IMR-90 (cell line): Measurements from ENCODE around the gene RASSF3. TPM values are rescaled to one million over a fixed set of nuclear protein-coding genes. Genes with fewer than 3 reads are reported as not detected.

ENCODE experiments used
- ATAC-seq: fragments of 200-7000 bp; cut with Tn5 transposase; 2 replicates; pipeline ENCODE4 v1.9.1; 2020; ENCODE audit warnings: low read depth, mild to moderate bottlenecking, moderate library complexity
- BruUV-seq: library from RNA; stranded (reverse); fragments of 400-500 nt; replicated peaks from 2 replicates; lab custom pipeline; 2021; lab: Mats Ljungman, UMichigan
- CTCF ChIA-PET: fragments of 300-600 bp; formaldehyde crosslinking; extraction: SDS; loops from one replicate; lab custom pipeline; 2021; ENCODE audit warnings: antibody characterized with exemption; lab: Yijun Ruan, JAX
- POLR2A ChIA-PET: fragments of 300-600 bp; sonication (Branson Sonifier 250); formaldehyde crosslinking; loops from one replicate; lab custom pipeline; 2022; ENCODE audit warnings: antibody characterized with exemption; ENCODE audit not compliant: unreplicated experiment; lab: Charles Lee
- DNase-seq: peaks from one replicate; pipeline ENCODE4 v3.0.0; 2013
- H2AFZ ChIP-seq: replicated peaks from 2 replicates; pipeline ENCODE3; 2013; ENCODE audit warnings: low read length, mild to moderate bottlenecking; ENCODE audit not compliant: poor library complexity
- H2AK5ac ChIP-seq: 2 replicates; pipeline ENCODE4 v1.6.1; 2013; ENCODE audit warnings: low read depth, low read length, inconsistent platforms
- H2AK9ac ChIP-seq: replicated peaks from 2 replicates; pipeline ENCODE3; 2013; ENCODE audit warnings: mild to moderate bottlenecking, low read depth, low read length, moderate library complexity; ENCODE audit not compliant: poor library complexity
- H2BK120ac ChIP-seq: 2 replicates; pipeline ENCODE4 v1.6.1; 2013; ENCODE audit warnings: low read depth, low read length, inconsistent platforms
- H2BK15ac ChIP-seq: 3 replicates; pipeline ENCODE4 v1.6.1; 2013; ENCODE audit warnings: low read depth, low read length, inconsistent platforms
- H2BK20ac ChIP-seq: 2 replicates; pipeline ENCODE4 v1.6.1; 2013; ENCODE audit warnings: low read depth, mild to moderate bottlenecking, inconsistent platforms, low read length, moderate library complexity
- H2BK5ac ChIP-seq: 2 replicates; pipeline ENCODE4 v1.6.1; 2013; ENCODE audit warnings: mild to moderate bottlenecking, low read depth, low read length, inconsistent platforms; ENCODE audit not compliant: poor library complexity, severe bottlenecking
- H3K14ac ChIP-seq: replicated peaks from 2 replicates; pipeline ENCODE4 v1.6.1; 2013; ENCODE audit warnings: low read depth, low read length, inconsistent platforms
- H3K18ac ChIP-seq: 2 replicates; pipeline ENCODE4 v1.6.1; 2013; ENCODE audit warnings: low read depth, low read length, control low read depth
- H3K23ac ChIP-seq: 2 replicates; pipeline ENCODE4 v1.6.1; 2013; ENCODE audit warnings: low read depth, low read length, inconsistent platforms
- H3K27ac ChIP-seq: 2 replicates; pipeline ENCODE4 v1.5.1; 2013; ENCODE audit warnings: mild to moderate bottlenecking, control low read depth, low read length; ENCODE audit not compliant: insufficient read depth
- H3K27me3 ChIP-seq: 2 replicates; pipeline ENCODE4 v1.6.1; 2013; ENCODE audit warnings: low read length; ENCODE audit not compliant: control insufficient read depth, insufficient read depth
- H3K36me3 ChIP-seq: 2 replicates; pipeline ENCODE4 v1.6.1; 2013; ENCODE audit warnings: low read length, mixed read lengths; ENCODE audit not compliant: control insufficient read depth, insufficient read depth
- H3K4ac ChIP-seq: 2 replicates; pipeline ENCODE4 v1.6.1; 2013; ENCODE audit warnings: low read depth, low read length, inconsistent platforms
- H3K4me1 ChIP-seq: 2 replicates; pipeline ENCODE4 v1.6.1; 2013; ENCODE audit warnings: low read length, mixed read lengths; ENCODE audit not compliant: control insufficient read depth, insufficient read depth
- H3K4me2 ChIP-seq: 2 replicates; pipeline ENCODE4 v1.6.1; 2013; ENCODE audit warnings: low read depth, mild to moderate bottlenecking, control low read depth, low read length, moderate library complexity
- H3K4me3 ChIP-seq: 2 replicates; pipeline ENCODE4 v1.5.1; 2013; ENCODE audit warnings: low read depth, mild to moderate bottlenecking, control low read depth, low read length, moderate library complexity; ENCODE audit not compliant: insufficient read depth
- H3K56ac ChIP-seq: 2 replicates; pipeline ENCODE4 v1.6.1; 2013; ENCODE audit warnings: low read length, inconsistent platforms; ENCODE audit not compliant: insufficient read depth; ENCODE audit errors: extremely low read depth
- H3K79me1 ChIP-seq, 2 experiments: 2 replicates each; pipeline ENCODE4 v1.6.1; 2013; ENCODE audit warnings: low read length in 2 of 2, inconsistent platforms in 1 of 2, low read depth in 1 of 2
- H3K9ac ChIP-seq: 2 replicates; pipeline ENCODE4 v1.6.1; 2013; ENCODE audit warnings: low read depth, low read length, control low read depth
- H3K9me1 ChIP-seq: 2 replicates; pipeline ENCODE4 v1.6.1; 2013; ENCODE audit warnings: low read length, inconsistent platforms; ENCODE audit not compliant: insufficient read depth
- H3K9me3 ChIP-seq: 2 replicates; pipeline ENCODE4 v1.6.1; 2013; ENCODE audit warnings: low read length; ENCODE audit not compliant: control insufficient read depth, insufficient read depth
- H4K20me1 ChIP-seq: 2 replicates; pipeline ENCODE4 v1.6.1; 2013; ENCODE audit warnings: low read length, inconsistent platforms; ENCODE audit not compliant: insufficient read depth
- H4K5ac ChIP-seq: 2 replicates; pipeline ENCODE4 v1.6.1; 2013; ENCODE audit warnings: mild to moderate bottlenecking, low read depth, low read length, control low read depth
- H4K8ac ChIP-seq, 2 experiments: 2 replicates each; pipeline ENCODE4 v1.6.1; 2013; ENCODE audit warnings: low read depth in 2 of 2, low read length in 2 of 2, control low read depth in 1 of 2, inconsistent platforms in 1 of 2
- H4K91ac ChIP-seq: 2 replicates; pipeline ENCODE4 v1.6.1; 2013; ENCODE audit warnings: low read depth, low read length, inconsistent platforms; ENCODE audit not compliant: insufficient read depth
- BHLHE40 ChIP-seq: fragments of 150-350 bp; IDR thresholded peaks from 2 replicates; pipeline ENCODE4 v1.6.1; 2016; ENCODE audit warnings: mild to moderate bottlenecking, low read depth, low read length
- CEBPB ChIP-seq: IDR thresholded peaks from 2 replicates; pipeline ENCODE4 v1.6.1; 2012; ENCODE audit warnings: low read depth, low read length, improper control_type of control experiment
- CHD1 ChIP-seq: IDR thresholded peaks from 2 replicates; pipeline ENCODE4 v1.6.1; 2012; ENCODE audit warnings: low read depth, low read length, improper control_type of control experiment
- ELK1 ChIP-seq: fragments of 150-350 bp; IDR thresholded peaks from 2 replicates; pipeline ENCODE4 v1.6.1; 2016; ENCODE audit warnings: low read depth, mild to moderate bottlenecking, low read length, moderate library complexity, borderline replicate concordance
- FOS ChIP-seq: fragments of 150-350 bp; IDR thresholded peaks from 2 replicates; pipeline ENCODE4 v1.6.1; 2016; ENCODE audit warnings: low read depth, low read length
- MAZ ChIP-seq: IDR thresholded peaks from 2 replicates; pipeline ENCODE4 v1.6.1; 2012; ENCODE audit warnings: low read depth, mild to moderate bottlenecking, low read length, improper control_type of control experiment, moderate library complexity, borderline replicate concordance
- NFE2L2 ChIP-seq: fragments of 150-350 bp; IDR thresholded peaks from 2 replicates; pipeline ENCODE4 v1.6.1; 2016; ENCODE audit warnings: low read depth, mild to moderate bottlenecking, low read length
- POLR2A ChIP-seq: IDR thresholded peaks from 2 replicates; pipeline ENCODE4 v1.6.1; 2012; ENCODE audit warnings: mild to moderate bottlenecking, low read depth, low read length
- RCOR1 ChIP-seq: IDR thresholded peaks from 2 replicates; pipeline ENCODE4 v1.6.1; 2012; ENCODE audit warnings: mild to moderate bottlenecking, low read length, improper control_type of control experiment; ENCODE audit not compliant: insufficient replicate concordance
- SMC3 ChIP-seq: fragments of 150-350 bp; IDR thresholded peaks from 2 replicates; pipeline ENCODE4 v1.6.1; 2016; ENCODE audit warnings: low read depth, mild to moderate bottlenecking, antibody characterized with exemption, low read length, moderate library complexity
- USF2 ChIP-seq: fragments of 150-350 bp; IDR thresholded peaks from 2 replicates; pipeline ENCODE4 v1.6.1; 2017; ENCODE audit warnings: mild to moderate bottlenecking, antibody characterized with exemption, low read length, low read depth
- WGBS, 2 experiments: methylation state at CpG; one replicate each; pipeline versions ENCODE4 v1.1.5 to v1.1.7; 2013; ENCODE audit warnings: missing lambda C conversion rate in 2 of 2; ENCODE audit not compliant: insufficient read length in 1 of 2; ENCODE audit errors: extremely low coverage in 2 of 2; 5-methylcytosine and 5-hydroxymethylcytosine counted together
- dilution Hi-C: fragments of 300-500 bp; cut with HindIII; formaldehyde crosslinking; loops from one replicate; pipeline ENCODE4 v1.14.3; 2018; ENCODE audit warnings: low sequenced_read_pairs; ENCODE audit not compliant: unreplicated experiment
- in situ Hi-C: fragments of 300-500 bp; cut with MboI; formaldehyde crosslinking; loops from 3 replicates; pipeline ENCODE4 v1.14.3; 2019; ENCODE audit warnings: low sequenced_read_pairs, inconsistent platforms, mixed read lengths
- intact Hi-C: fragments of 100-400 bp; cut with micrococcal nuclease; formaldehyde crosslinking; loops from 2 replicates; pipeline ENCODE4 v1.10.0; 2022
- polyA plus RNA-seq, 3 experiments: library from polyadenylated mRNA; depleted of rRNA; stranded (reverse); fragments of >200 nt; gene quantifications; 2 replicates each; pipeline ENCODE4 v1.2.3, GENCODE V29; 2012; ENCODE audit warnings: low replicate concordance in 1 of 3
- total RNA-seq: library from RNA; depleted of rRNA; stranded (reverse); fragments of >200 nt; gene quantifications from 2 replicates; pipeline ENCODE4 v1.2.3, GENCODE V29; 2012

Gene RASSF3
- total and polyA plus RNA-seq, 2 of the 4 experiments (the other 2 are of a cell fraction) = 18.7 to 39.3 TPM

GRCh38 chr12:64578566-64578965 lies 31.7 kb upstream of the RASSF3 start:
- Histone ChIP-seq H2BK15ac (no peak overlapping the region), H2BK5ac (no peak overlapping the region), H3K18ac (no peak overlapping the region), H2AK5ac (no peak overlapping the region), H3K79me1 (no peaks in the 10 kb centered on the region), H3K4me3 (no peak overlapping the region), H2BK120ac (no peak overlapping the region), H4K20me1 (no peaks in the 10 kb centered on the region), H3K9ac (no peak overlapping the region), H3K9me3 (peaks cover 9% of the 10 kb centered on the region), H3K4me2 (no peak overlapping the region), H3K23ac (no peak overlapping the region), H2AK9ac (no peak overlapping the region), H3K14ac (no peak overlapping the region), H4K91ac (no peak overlapping the region), H3K9me1 (no peaks in the 10 kb centered on the region), H3K36me3 (no peaks in the 10 kb centered on the region), H4K8ac (no peak overlapping the region), H2BK20ac (no peak overlapping the region), H3K4ac (no peak overlapping the region), H3K4me1 (peaks cover 12% of the 10 kb centered on the region), H2AFZ (no peak overlapping the region), H3K27me3 (0 out of 2 replicates have a peak, but pooled peaks cover 2% of the 10 kb centered on the region), H4K5ac (no peak overlapping the region), H3K27ac (no peak overlapping the region), H3K56ac (no peak overlapping the region)
- dilution Hi-C loops (no loop called here), in situ Hi-C loops (no loop called here), intact Hi-C loops (no loop called here)
- 93% methylated on average over 3 of the region's 4 CpGs; no CpG with 5 or more reads in 1 of the 2 experiments for WGBS, 2 experiments
- POLR2A ChIA-PET = no interaction called here
- no TSS peak for BruUV-seq
- TF ChIP-seq RCOR1 = no peak
- no peak for TF ChIP-seq NFE2L2
- TF ChIP-seq POLR2A = no peak
- TF ChIP-seq BHLHE40 = no peak
- TF ChIP-seq CEBPB = no peak
- no peak for TF ChIP-seq FOS
- TF ChIP-seq CHD1 = no peak
- no peak for TF ChIP-seq USF2
- TF ChIP-seq MAZ = no peak
- no peak for TF ChIP-seq SMC3
- no peak for TF ChIP-seq ELK1
- DNase-seq (no peak), ATAC-seq (no peak)
- CTCF ChIA-PET = no interaction called here
